H9 (cell line): ENCODE results near the gene MORC2. TPM values are rescaled to one million over a fixed set of nuclear protein-coding genes. Genes with fewer than 3 reads are reported as not detected.

Experiments
- DNase-seq: peaks from one replicate; pipeline ENCODE4 v3.0.0-alpha.2; 2017
- H2AFZ ChIP-seq: one replicate; pipeline ENCODE4 v1.6.1; 2013; ENCODE audit warnings: mild to moderate bottlenecking, low read length, control low read depth, moderate library complexity
- H2AK5ac ChIP-seq: 2 replicates; pipeline ENCODE4 v1.6.1; 2013; ENCODE audit warnings: low read length, control low read depth, mixed read lengths; ENCODE audit not compliant: insufficient read length
- H2BK120ac ChIP-seq: one replicate; pipeline ENCODE4 v1.6.1; 2013; ENCODE audit warnings: low read depth, mild to moderate bottlenecking, low read length, control low read depth, inconsistent platforms; ENCODE audit not compliant: poor library complexity, severe bottlenecking
- H2BK12ac ChIP-seq: 2 replicates; pipeline ENCODE4 v1.6.1; 2013; ENCODE audit warnings: low read length, control low read depth, mixed read lengths, low read depth; ENCODE audit not compliant: insufficient read length
- H2BK15ac ChIP-seq: 2 replicates; pipeline ENCODE4 v1.6.1; 2013; ENCODE audit warnings: low read depth, low read length, control low read depth
- H2BK20ac ChIP-seq: one replicate; pipeline ENCODE4 v1.6.1; 2013; ENCODE audit warnings: low read depth, mild to moderate bottlenecking, low read length, control low read depth, inconsistent platforms; ENCODE audit not compliant: poor library complexity, severe bottlenecking
- H2BK5ac ChIP-seq: 2 replicates; pipeline ENCODE4 v1.6.1; 2013; ENCODE audit warnings: low read length, control low read depth, mixed read lengths; ENCODE audit not compliant: insufficient read length
- H3K14ac ChIP-seq: 2 replicates; pipeline ENCODE4 v1.6.1; 2013; ENCODE audit warnings: low read length, control low read depth; ENCODE audit not compliant: insufficient read depth
- H3K18ac ChIP-seq: 2 replicates; pipeline ENCODE4 v1.6.1; 2013; ENCODE audit warnings: low read depth, mild to moderate bottlenecking, mixed read lengths, low read length, control low read depth; ENCODE audit not compliant: insufficient read length
- H3K23ac ChIP-seq: 2 replicates; pipeline ENCODE4 v1.6.1; 2013; ENCODE audit warnings: low read length, control low read depth, mixed read lengths, low read depth; ENCODE audit not compliant: insufficient read length
- H3K23me2 ChIP-seq: 2 replicates; pipeline ENCODE4 v1.6.1; 2013; ENCODE audit warnings: low read depth, mild to moderate bottlenecking, mixed read lengths, low read length, control low read depth; ENCODE audit not compliant: insufficient read length, poor library complexity, severe bottlenecking
- H3K27ac ChIP-seq: 2 replicates; pipeline ENCODE4 v1.5.1; 2013; ENCODE audit warnings: low read length, control low read depth, mixed read lengths, low read depth; ENCODE audit not compliant: insufficient read length
- H3K27me3 ChIP-seq: 2 replicates; pipeline ENCODE4 v1.6.1; 2013; ENCODE audit warnings: low read length, control low read depth, inconsistent platforms; ENCODE audit not compliant: insufficient read depth
- H3K4ac ChIP-seq: 2 replicates; pipeline ENCODE4 v1.6.1; 2013; ENCODE audit warnings: low read depth, mild to moderate bottlenecking, control low read depth, inconsistent platforms, low read length, moderate library complexity
- H3K4me1 ChIP-seq: 2 replicates; pipeline ENCODE4 v1.6.1; 2013; ENCODE audit warnings: low read length, control low read depth, inconsistent platforms; ENCODE audit not compliant: insufficient read depth
- H3K4me2 ChIP-seq: 2 replicates; pipeline ENCODE4 v1.6.1; 2013; ENCODE audit warnings: low read length, control low read depth, mixed read lengths; ENCODE audit not compliant: insufficient read length, insufficient read depth
- H3K56ac ChIP-seq: 2 replicates; pipeline ENCODE4 v1.6.1; 2013; ENCODE audit warnings: low read depth, mild to moderate bottlenecking, mixed read lengths, low read length, control low read depth; ENCODE audit not compliant: insufficient read length
- H3K79me1 ChIP-seq: 2 replicates; pipeline ENCODE4 v1.6.1; 2013; ENCODE audit warnings: low read depth, mild to moderate bottlenecking, moderate library complexity, low read length, control low read depth, inconsistent platforms; ENCODE audit not compliant: insufficient read depth, poor library complexity, severe bottlenecking
- H3K79me2 ChIP-seq: 2 replicates; pipeline ENCODE4 v1.6.1; 2013; ENCODE audit warnings: low read length, control low read depth, inconsistent platforms; ENCODE audit not compliant: insufficient read depth
- H3K9ac ChIP-seq: 2 replicates; pipeline ENCODE4 v1.6.1; 2013; ENCODE audit warnings: low read length, control low read depth, mixed read lengths; ENCODE audit not compliant: insufficient read length; ENCODE audit errors: extremely low read depth
- H3K9me3 ChIP-seq: one replicate; pipeline ENCODE4 v1.6.1; 2013; ENCODE audit warnings: low read depth, low read length, inconsistent platforms; ENCODE audit not compliant: control insufficient read depth
- H3T11ph ChIP-seq: one replicate; pipeline ENCODE4 v1.6.1; 2013; ENCODE audit warnings: mild to moderate bottlenecking, low read length, control low read depth, inconsistent platforms
- H4K20me1 ChIP-seq: one replicate; pipeline ENCODE4 v1.6.1; 2013; ENCODE audit not compliant: control insufficient read depth, insufficient read length, insufficient read depth
- H4K5ac ChIP-seq: 2 replicates; pipeline ENCODE4 v1.6.1; 2013; ENCODE audit warnings: low read depth, mild to moderate bottlenecking, mixed read lengths, low read length, control low read depth; ENCODE audit not compliant: insufficient read length
- H4K8ac ChIP-seq: replicated peaks from 2 replicates; pipeline ENCODE4 v1.6.1; 2013; ENCODE audit warnings: low read length, control low read depth, mixed read lengths, low read depth; ENCODE audit not compliant: insufficient read length
- H4K91ac ChIP-seq: 2 replicates; pipeline ENCODE4 v1.6.1; 2013; ENCODE audit warnings: low read depth, mild to moderate bottlenecking, moderate library complexity, mixed read lengths, low read length, control low read depth; ENCODE audit not compliant: insufficient read length
- H3K27ac Mint-ChIP-seq, 3 experiments: 2 replicates in 2 of 3; 3 replicates in 1 of 3; pipeline ENCODE4 v1.8.0; 2020 to 2021; ENCODE audit warnings: mixed read lengths in 3 of 3, mild to moderate bottlenecking in 1 of 3, moderate library complexity in 1 of 3
- H3K27me3 Mint-ChIP-seq: 2 replicates; pipeline ENCODE4 v1.8.0; 2021; ENCODE audit warnings: low read depth, mild to moderate bottlenecking, moderate library complexity, mixed read lengths
- H3K36me3 Mint-ChIP-seq, 3 experiments: 2 replicates in 2 of 3; 3 replicates in 1 of 3; pipeline ENCODE4 v1.8.0; 2020 to 2021; ENCODE audit warnings: low read depth in 3 of 3, mixed read lengths in 3 of 3; ENCODE audit not compliant: insufficient read depth in 1 of 3
- H3K4me1 Mint-ChIP-seq, 2 experiments: 2 replicates each; pipeline ENCODE4 v1.8.0; 2020; ENCODE audit warnings: mixed read lengths in 2 of 2
- H3K4me3 Mint-ChIP-seq, 2 experiments: 2 replicates in 1 of 2; 3 replicates in 1 of 2; pipeline ENCODE4 v1.8.0; 2020 to 2021; ENCODE audit warnings: mild to moderate bottlenecking in 2 of 2, mixed read lengths in 2 of 2, moderate library complexity in 1 of 2
- H3K9me3 Mint-ChIP-seq, 2 experiments: 2 replicates in 1 of 2; 3 replicates in 1 of 2; pipeline ENCODE4 v1.8.0; 2020; ENCODE audit warnings: mild to moderate bottlenecking in 2 of 2, mixed read lengths in 2 of 2, moderate library complexity in 1 of 2
- CTCF ChIP-seq: fragments of 200-600 bp; sonication (generic); conservative IDR thresholded peaks from 3 replicates; pipeline ENCODE4 v1.8.0; 2021; ENCODE audit warnings: antibody characterized with exemption, mild to moderate bottlenecking
- WGBS: extraction: QIAGEN DNeasy Blood & Tissue Kit; methylation state at CpG from one replicate; pipeline ENCODE4 v1.1.7; 2013; ENCODE audit warnings: missing lambda C conversion rate, low lambda C conversion rate, mixed read lengths; ENCODE audit not compliant: insufficient read length; ENCODE audit errors: extremely low coverage; 5-methylcytosine and 5-hydroxymethylcytosine counted together
- total RNA-seq: library from RNA; stranded (reverse); gene quantifications from 2 replicates; pipeline ENCODE4 v1.2.1, GENCODE V29; 2021

Gene MORC2
- total RNA-seq, 1 experiment from 2014 or later: 37.4 TPM

GRCh38 chr22:30990690-30991089 lies 22.1 kb upstream of the MORC2 start:
- Histone ChIP-seq H3K4me2 (no peak overlapping the region), H2BK12ac (no peak overlapping the region), H4K91ac (no peak overlapping the region), H3K23me2 (no peaks in the 10 kb centered on the region), H3T11ph (no peak overlapping the region), H4K20me1 (no peaks in the 10 kb centered on the region), H4K5ac (no peak overlapping the region), H3K9me3 (no peaks in the 10 kb centered on the region), H2AFZ (no peak overlapping the region), H3K18ac (no peak overlapping the region), H3K4ac (no peak overlapping the region), H2BK15ac (no peak overlapping the region), H3K14ac (no peak overlapping the region), H2AK5ac (no peak overlapping the region), H2BK120ac (no peak overlapping the region), H3K27ac (no peak overlapping the region), H2BK5ac (no peak overlapping the region), H3K27me3 (no peaks in the 10 kb centered on the region), H3K79me2 (no peaks in the 10 kb centered on the region), H3K9ac (no peak overlapping the region), H3K56ac (no peak overlapping the region), H3K4me1 (no peaks in the 10 kb centered on the region), H2BK20ac (no peak overlapping the region), H3K23ac (no peak overlapping the region), H4K8ac (no peak overlapping the region), H3K79me1 (no peaks in the 10 kb centered on the region)
- Mint-ChIP-seq H3K27ac (no peak overlapping the region), H3K36me3 (peaks cover 3 to 44% (median 12%) of the 10 kb centered on the region in 3 experiments), H3K4me3 (no peak overlapping the region), H3K9me3 (peaks cover 14 to 34% of the 10 kb centered on the region in 2 experiments), H3K4me1 (peaks cover 0 to 4% of the 10 kb centered on the region in 2 experiments; a peak in 2 of 4 replicates), H3K27me3 (peaks cover 14% of the 10 kb centered on the region)
- DNase-seq: no peak
- no peak for TF ChIP-seq CTCF
- WGBS: no CpG with 5 or more reads among the region's 1 CpG
